ENCODE measurements around the gene FARS2.

DNA sequence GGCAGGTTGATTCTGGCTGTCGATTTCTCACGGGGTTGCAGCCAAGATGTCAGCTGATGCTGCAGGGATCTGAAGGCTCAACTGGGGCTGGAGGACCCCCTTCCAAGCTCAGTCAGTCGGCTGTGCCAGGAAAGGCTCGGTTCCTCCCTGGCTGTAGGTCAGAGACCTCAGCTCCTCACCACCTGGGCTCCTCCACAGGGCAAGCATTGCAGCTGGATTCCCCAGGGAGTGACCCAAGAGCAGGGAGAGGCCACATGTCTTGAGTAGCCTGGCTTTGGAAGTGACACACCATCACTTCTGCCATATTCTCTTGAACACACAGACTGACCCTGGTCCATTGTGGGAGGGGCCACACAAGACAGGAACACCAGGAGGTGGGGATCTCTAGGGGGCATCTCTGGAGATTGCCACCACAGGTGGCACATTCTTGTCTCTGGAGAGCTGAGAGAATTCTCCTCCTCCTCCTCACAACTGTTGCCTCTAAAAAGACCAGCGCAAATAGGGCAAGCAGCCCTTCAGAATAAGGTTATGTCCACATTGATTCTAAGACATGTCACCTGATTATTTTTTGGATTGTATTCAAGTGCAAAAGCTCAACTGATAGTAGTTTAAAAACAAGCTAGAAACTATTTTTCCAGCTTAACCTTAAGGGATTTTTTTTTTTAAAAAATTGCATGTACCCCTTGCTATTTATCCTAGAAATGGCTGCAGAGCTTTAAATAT is 474.9 kb downstream of the FARS2 start:
- TF ChIP-seq, protein P1, sequence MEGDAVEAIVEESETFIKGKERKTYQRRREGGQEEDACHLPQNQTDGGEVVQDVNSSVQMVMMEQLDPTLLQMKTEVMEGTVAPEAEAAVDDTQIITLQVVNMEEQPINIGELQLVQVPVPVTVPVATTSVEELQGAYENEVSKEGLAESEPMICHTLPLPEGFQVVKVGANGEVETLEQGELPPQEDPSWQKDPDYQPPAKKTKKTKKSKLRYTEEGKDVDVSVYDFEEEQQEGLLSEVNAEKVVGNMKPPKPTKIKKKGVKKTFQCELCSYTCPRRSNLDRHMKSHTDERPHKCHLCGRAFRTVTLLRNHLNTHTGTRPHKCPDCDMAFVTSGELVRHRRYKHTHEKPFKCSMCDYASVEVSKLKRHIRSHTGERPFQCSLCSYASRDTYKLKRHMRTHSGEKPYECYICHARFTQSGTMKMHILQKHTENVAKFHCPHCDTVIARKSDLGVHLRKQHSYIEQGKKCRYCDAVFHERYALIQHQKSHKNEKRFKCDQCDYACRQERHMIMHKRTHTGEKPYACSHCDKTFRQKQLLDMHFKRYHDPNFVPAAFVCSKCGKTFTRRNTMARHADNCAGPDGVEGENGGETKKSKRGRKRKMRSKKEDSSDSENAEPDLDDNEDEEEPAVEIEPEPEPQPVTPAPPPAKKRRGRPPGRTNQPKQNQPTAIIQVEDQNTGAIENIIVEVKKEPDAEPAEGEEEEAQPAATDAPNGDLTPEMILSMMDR (IDR thresholded peaks at IDR 0.05): no peak
- TF ChIP-seq EP300 (IDR thresholded peaks at IDR 0.05; ENCODE audit: low read depth): no peak
- TF ChIP-seq POLR2A (IDR thresholded peaks at IDR 0.05): no peak
- TF ChIP-seq POLR2AphosphoS5 (IDR thresholded peaks at IDR 0.05): no peak

All from transverse colon (tissue), 4 donors.